SKM-1 treated with dmso at 0.1 percent for 144 hours (cell line): ENCODE measurements around the gene FMN1.
"Not testable (repeated sequence)": the region's sequence is repeated elsewhere in the genome, so short reads cannot be mapped to it uniquely, and the experiment has no call there.

Experiments
- DNase-seq: peaks from one replicate; lab custom pipeline; 2025; ENCODE audit not compliant: unreplicated experiment; lab: John Stamatoyannopoulos, UW

Gene FMN1

GRCh38 chr15:32866454-32867312 lies 327.8 kb downstream of the FMN1 start:
- DNase-seq, result peak; percentile 98

DNA sequence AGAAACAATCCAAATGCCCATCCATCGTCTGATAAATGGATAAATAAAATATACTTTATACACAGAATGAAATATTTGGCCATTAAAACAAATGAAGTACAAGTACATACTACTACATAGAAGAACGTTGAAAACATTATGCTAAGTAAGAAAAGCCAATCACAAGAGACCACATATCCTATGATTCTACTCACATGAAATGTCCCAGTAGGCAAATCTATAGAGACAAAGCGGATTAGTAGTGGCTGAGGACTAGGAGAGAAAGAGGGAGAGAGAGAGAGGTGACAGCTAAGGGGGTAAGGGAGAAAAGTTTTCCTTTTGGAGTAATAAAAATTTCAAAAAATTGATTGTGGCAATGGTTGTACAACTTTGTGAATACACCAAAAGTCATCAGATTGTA lies 329.7 kb downstream of the FMN1 start:
- DNase-seq, result no peak

DNA sequence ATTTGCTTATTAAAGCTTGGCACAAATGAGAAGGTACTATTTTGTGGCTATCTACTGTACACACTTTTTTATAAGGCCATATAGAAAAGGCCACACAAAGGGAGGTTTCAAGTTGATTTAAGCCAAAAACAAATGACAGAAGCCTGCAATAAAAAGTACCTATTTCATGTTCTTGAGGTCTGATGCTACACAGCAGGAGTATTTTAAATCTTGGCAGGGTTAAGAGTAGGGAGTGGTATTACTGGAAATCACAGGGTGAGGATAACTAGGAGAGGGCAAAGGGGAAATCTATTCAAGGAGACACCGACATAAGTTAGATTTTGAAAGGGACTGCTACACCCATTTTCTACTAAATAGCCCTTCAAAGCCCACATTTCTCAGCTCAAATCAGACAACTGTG lies 330.5 kb downstream of the FMN1 start:
- DNase-seq, result no peak

GRCh38 chr15:32861761-32862160 lies 332.8 kb downstream of the FMN1 start:
- DNase-seq, result no peak

DNA sequence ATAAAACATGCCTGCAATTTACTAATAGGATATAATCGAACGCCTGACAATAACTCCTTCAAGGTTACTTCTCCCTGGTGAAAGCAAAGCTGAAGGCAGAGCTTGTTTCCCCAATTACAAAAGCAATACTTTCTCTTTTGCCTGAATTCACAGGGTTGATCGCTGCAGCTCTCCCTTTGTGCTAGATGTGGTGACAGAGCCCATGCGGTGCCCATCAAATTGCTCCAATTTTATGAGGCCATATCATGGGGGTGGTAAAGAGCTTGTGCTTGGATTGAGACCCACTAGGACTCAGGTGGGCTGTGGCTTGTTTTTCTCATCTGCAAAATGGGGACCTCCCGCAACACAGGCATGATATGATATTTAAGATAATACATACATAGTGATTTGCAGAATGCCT lies 333.3 kb downstream of the FMN1 start:
- DNase-seq, result no peak

- DNase-seq, result no peak
Observed at GRCh38 chr15:32859996-32860395, 334.5 kb downstream of the FMN1 start.

DNA sequence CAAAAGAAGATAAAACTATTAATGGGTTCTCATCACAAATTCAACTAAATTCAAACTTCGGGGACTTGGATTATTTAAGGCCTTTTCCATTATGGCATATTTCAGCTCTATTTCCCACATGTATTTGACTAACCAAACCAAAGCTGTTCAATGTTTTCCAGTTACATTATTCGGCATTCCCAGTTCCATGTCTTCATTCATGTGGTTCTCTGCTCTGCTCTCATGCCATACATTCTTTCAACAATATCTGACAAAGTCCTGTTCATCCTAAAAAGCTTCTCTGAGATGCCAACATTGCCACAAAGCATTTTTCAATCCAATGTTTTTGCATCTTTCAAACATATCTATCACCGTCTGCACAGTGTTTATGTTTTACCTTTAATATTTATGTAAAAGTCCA lies 335.3 kb downstream of the FMN1 start:
- DNase-seq, result no peak

DNA sequence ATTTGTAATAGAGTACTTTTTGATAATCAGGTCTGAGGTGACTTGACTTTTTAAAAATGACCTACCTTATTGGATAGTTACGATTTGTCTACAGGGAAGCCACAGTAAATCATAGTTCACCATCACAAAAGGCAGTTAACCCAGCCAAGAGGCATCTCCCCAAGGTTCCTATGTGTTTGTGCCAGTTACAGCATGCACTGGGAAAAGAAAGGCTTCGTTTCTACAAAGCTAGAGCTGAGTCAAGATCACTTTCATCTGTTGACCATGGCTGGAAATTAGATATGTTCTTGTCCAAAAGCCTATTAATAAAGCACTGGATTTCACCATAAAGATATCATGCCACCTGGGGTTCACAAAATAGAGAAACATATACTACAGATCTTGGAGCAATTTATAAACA lies 336.8 kb downstream of the FMN1 start:
- no peak for DNase-seq

GRCh38 chr15:32856753-32857152 lies 337.8 kb downstream of the FMN1 start:
- no peak for DNase-seq

- no peak for DNase-seq
Observed at GRCh38 chr15:32855942-32856341, 338.6 kb downstream of the FMN1 start.

- DNase-seq, result no peak
Observed at GRCh38 chr15:32853592-32853991, 340.9 kb downstream of the FMN1 start.

GRCh38 chr15:32852771-32853170 lies 341.7 kb downstream of the FMN1 start:
- no peak for DNase-seq

GRCh38 chr15:32852017-32852416 lies 342.5 kb downstream of the FMN1 start:
- no peak for DNase-seq

- DNase-seq, result no peak
Observed at GRCh38 chr15:32851572-32851971, 342.9 kb downstream of the FMN1 start.

- DNase-seq, result peak; percentile 66
Observed at GRCh38 chr15:32849769-32850668, 344.5 kb downstream of the FMN1 start.

GRCh38 chr15:32846671-32847070 lies 347.8 kb downstream of the FMN1 start:
- not testable (repeated sequence) for DNase-seq

GRCh38 chr15:32844118-32844711 lies 350.3 kb downstream of the FMN1 start:
- peak; percentile 9 for DNase-seq

DNA sequence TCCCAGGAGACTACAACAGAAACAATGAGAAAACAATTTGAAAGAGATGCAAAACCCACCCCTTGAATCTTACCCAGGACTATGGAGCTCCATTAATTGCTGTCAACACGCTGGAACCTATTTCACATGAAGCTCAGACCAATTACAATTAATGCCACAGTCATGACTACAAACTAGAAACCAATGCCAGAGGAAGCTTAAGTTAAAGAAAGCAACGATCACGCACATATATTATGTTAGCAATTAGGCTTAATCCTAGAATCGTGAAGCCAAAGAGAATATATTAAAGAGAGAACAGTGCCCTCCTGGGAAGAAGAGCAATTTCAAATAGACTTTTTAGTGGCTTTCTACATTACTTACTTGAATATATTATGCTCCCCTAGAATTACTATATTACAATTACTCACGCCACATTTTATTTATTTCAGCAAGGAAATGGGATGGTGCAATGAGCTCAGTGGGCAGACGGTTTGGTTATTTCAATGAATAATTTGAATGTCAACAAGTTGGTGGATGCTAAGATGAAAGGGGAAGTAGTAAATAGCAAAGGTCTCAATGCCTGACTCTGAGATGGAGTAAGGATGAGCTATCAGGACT lies 351.2 kb downstream of the FMN1 start:
- DNase-seq, result no peak

DNA sequence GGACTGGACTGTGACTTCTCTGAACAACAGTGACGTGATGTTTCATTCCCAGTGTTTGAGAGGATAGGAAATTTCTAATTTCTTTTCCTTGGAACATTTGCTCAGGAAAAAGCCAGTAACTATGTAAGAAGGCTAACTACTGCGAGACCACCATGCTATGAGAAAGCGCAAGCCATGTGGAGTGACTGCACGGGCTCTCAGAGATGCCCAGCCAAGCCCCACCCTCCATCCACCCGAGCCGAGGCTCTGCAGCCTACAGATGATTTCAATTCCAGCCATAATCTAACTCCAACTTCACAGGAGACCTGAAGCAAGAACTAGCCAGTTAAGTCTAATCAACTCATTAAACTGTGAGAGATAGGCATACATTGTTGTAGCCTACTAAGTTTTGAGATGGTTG lies 352.4 kb downstream of the FMN1 start:
- DNase-seq, result no peak

- DNase-seq, result no peak
Observed at GRCh38 chr15:32840507-32841245, 353.8 kb downstream of the FMN1 start.

GRCh38 chr15:32838820-32839219 lies 355.7 kb downstream of the FMN1 start:
- no peak for DNase-seq
